Activated CD8-positive, alpha-beta memory T cell treated with anti-CD3 and anti-CD28 coated beads for 4 hours (primary cell): ENCODE data around the gene DLG2.

Experiments
- DNase-seq, 2 donors: peaks; one replicate each; pipeline ENCODE4 v3.0.0-alpha.2; 2020; ENCODE audit warnings: low read depth in 2 of 2

The DLG2 gene

DNA sequence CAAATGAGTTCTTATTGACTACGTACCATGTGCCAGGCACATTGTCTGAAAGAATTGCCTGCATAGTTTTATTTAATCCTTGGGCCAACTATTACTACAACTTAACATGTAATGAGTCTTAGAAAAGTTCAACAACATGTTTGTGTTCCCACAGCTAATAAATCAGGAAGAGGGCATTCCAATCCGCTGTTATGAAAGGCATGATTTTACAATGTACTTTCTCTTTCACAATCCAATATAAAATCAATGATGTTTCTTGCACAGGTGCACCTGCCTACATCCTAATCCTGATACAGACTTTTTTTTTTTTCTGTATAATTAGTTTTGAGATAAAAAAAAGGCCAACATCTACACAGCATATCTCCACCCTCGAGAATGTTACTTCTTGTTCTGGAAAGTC lies 1612.6 kb downstream of the DLG2 start:
- DNase-seq: no peak

DNA sequence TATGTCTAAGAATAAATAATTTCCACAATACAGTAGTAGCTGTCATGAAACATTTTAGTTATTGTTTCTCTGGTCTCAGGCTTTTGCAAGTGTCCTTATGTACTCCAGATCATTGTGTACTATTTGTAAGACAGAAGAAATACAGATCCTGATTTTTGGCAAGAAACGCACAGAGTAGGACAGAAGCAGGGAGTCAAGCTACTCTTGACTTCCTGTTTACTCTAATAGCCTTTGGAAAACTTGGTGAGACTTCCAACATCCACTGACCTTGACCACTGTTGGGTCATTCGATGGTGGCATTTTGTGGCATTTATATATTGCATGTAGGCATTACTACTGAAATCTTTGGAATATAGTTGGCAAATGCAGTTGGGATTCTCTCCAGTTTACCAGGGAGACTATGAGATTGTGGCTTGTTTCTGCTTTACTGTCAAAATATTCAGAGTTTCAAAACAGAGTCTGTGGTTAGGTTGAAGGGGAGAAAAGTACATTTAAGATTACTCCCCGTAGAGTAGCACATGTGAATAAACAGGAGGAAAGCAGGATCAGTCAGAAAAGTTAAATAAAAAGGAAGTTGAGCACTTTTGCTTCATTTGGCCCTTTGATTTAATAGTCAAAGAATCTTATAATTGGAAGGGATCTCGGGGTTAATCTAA lies 1614.8 kb downstream of the DLG2 start:
- no peak for DNase-seq

DNA sequence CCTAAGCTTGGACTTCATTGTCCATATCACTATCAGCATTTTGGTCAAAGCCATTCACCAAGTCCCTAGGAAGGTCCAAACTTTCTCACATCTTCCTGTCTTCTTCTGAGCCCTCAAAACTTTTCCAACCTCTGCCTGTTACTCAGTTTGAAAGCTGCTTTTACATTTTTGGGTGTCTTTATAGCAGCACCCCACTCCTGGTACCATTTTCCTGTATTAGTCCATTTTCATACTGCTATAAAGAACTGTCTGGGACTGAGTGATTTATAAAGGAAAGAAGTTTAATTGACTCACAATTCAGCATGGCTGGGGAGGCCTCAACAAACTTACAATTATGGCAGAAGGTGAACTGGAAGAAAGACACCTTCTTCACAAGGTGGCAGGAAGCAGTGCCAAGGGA lies 1624.0 kb downstream of the DLG2 start:
- DNase-seq: no peak

DNA sequence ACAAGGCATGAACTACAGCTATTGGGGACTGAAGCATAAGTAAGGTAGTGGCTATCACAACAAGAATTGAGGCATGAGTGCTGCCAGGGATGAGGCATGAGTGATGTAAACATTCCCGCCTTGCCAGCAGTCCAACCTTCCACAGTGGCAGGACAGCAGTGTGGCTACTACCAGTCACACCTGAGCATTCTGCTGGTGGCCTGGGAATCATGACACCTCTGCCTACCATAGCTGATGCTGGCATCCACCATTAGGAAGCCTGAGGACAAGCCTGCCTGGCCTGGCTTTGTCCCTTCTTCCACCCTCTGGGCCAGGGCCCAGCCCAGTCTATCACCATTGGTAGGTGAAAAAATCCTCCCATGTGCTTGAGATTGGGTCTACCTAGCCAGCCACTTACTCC lies 1628.2 kb downstream of the DLG2 start:
- DNase-seq: no peak

DNA sequence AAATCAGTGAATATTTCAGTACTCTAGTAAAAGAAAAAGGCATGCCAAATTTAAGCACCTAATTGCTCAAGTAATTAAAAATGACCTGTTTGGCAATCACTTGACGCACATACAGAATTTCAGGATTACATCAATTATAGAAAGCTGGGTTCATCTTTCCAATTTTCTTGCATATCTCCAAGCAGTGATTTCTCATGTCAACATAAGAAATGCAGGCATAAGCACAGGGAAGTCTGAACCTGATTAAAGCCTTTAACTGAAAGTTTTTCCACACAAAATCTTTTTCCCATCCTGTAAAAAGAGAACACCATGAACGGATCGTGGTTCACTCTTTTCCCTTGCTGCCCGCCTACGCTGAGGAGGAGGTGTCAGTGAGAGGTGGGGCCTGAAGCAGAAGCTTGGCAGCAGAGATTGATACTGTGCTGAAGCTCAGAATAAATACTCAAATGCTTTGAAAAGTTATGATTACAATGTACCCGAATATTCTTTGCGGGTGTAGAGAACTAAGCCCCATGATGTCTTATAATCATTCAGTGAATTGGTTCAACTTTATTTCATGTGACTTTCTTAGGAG lies 1636.9 kb downstream of the DLG2 start:
- DNase-seq: no peak

DNA sequence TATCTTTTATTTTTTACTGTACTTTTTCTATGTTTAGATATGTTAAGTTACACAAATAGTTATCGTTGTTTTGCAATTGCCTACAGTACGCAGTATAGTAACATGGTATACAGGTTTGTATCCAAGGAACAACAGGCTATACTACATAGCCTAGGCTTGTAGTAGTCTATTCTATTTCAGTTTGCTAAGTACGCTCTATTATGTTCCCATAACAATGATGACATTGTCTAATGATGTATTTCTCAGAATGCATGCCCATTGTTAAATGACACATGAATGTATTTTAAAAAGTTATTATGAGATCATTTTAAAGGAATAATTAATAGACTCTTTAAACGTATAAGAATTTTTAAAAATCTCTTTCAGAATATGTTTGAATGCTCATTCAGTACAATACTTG lies 1644.3 kb downstream of the DLG2 start:
- DNase-seq: no peak

DNA sequence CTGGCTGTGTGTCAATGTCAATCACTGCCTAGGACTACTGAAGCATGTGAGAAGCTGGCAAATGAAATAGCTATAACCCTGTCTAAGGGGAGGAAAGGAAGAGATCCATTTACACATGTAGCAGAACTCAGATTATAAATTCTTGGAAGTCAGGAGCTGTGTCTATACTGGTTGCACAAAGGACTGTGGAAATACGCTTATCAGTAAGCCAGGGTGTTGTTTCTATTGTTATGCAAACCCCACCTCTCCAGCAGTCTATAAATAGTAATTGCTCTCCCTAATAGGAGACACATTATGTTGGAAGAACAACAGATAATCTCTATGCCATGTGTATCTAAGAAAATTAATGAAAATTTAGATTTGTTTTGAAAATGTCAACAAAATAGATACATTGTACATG lies 1647.6 kb downstream of the DLG2 start:
- DNase-seq: no peak

DNA sequence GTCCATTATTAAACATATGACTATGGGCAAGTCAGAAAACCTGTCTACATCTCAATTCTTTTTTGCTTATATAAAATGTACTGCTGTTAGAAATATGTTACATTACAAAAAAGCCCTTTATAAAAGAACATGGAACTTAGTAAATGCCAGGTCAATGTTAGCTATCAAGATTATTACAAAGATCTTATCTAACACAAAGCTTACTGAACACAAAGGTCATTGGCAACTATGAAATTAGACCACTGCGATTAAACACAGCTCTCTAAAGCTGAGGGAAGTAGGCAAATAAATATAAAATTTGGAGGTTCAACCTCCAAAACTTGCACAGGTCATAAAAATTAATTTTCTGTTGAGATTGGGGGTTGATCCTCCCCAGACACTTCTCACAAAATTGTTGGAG lies 1648.2 kb downstream of the DLG2 start:
- no peak for DNase-seq

DNA sequence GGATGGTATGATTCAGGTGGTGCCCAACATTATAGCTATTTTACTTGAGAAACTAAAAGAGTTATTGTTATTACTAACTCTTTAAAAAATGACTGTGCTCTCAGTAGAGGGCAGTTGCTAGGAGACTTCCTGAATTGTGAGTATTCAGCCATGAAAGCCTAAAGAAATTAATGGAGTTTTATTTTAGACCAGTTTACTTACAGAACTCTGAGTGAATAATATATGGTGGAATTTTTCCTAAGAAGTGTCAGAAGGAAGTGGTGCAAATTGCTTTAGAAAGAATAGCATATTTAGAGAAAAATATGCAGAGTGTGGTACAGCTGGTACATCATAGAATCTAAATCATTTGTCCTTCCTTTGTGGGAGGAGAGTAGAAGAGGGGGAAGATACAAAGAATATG lies 1651.1 kb downstream of the DLG2 start:
- no peak for DNase-seq

DNA sequence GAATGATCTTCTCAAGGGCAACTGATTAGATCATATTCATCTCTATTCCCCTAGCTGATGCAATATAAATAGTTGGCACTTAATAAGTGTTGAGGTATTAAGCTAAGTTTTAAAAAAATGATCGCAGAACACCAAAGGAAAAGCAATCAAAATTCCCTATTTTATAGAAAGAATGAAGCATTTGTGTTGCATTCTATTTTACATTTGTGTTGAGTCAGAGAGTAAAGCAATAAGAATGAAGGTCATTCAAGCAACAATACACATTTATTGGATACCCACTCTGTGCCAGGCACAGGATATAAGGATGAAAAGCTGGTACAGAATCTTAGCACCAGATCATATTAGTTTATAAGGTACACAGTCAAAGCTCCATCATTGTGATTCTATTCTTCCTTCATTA lies 1654.6 kb downstream of the DLG2 start:
- DNase-seq: no peak

DNA sequence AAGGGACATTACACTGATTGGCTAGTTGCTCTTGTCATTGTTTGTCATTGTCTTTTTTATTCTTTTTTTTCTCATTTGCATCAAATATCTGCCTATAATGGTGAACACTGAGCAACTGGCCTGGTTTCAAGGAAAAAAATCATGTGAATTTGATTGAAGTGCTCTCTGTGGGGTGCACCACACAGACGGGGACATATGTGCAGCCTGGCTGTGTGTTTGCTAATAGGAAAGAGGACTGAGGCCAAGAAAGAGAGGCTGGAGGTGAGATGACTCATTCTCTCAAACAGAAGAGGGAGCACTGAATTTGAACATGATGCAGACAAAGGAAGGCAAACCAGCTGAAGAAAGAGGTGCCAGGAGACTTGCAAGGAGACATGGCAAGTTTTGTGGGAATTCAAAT lies 1656.1 kb downstream of the DLG2 start:
- no peak for DNase-seq

DNA sequence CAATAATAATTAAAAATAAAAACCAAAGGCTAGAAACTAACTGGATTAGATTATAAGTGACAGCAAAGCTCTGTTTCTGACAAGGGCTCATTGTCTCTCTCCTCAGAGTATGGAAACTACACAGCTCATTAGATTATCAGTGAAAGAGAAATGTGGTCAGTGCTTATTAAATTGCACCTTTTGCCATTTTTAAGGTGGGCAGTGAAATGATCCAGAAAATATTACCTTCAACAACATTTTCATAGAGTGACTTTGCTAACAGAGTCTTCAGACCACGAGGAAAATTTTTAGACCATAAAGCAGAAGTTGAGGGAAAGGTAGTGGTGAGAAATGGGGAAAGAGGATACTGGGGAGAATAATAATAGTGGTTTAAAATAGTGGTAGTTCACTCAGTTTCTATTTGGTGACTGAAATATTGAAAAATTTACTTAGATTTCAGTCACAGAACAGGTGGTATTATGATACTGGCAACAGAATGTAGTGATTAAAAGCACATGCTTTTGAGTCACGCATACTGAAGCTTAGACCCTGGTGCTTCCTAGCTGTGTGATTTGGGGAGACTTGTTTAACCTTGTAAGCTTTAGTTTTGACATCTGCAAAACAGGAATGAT lies 1657.0 kb downstream of the DLG2 start:
- no peak for DNase-seq

DNA sequence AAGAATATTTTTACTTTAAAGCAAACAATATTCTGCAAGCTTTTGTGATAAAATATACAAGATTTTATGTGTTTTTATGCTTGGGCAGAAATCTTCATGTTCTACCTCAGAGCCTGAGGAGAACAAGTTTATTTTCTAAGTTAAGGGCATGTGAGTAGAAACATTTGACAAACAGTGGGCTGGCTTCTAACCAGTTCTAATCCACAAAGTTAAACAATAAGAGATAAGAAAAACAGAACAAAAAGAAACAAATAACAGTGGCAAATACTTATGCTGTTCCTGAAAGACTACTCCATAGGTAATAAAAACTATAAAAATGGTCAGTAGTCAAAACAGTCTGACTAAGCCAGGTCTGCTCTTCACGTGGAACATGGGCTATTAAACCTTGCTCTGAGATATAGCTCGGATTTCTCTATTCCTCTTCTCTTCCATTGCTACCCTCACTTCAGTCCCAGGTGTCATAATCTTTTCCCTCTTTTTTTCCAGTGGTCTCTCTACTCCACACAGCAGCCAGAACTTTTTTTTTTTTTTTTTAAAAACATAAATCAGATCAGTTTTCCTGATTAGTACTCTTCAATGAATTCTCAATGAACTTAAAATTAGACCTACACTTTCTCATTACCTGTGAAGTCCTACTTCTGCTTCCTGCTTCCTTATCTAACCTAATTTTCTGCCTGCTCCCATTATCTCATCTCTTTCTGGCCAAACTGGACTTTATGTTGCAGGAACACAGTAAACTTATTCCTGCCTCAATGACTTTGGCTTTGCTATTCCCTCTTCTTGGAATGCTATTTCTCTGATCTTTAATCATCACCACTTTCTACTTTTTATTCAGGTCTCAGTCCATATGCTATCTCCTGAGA lies 1669.9 kb downstream of the DLG2 start:
- no peak for DNase-seq

DNA sequence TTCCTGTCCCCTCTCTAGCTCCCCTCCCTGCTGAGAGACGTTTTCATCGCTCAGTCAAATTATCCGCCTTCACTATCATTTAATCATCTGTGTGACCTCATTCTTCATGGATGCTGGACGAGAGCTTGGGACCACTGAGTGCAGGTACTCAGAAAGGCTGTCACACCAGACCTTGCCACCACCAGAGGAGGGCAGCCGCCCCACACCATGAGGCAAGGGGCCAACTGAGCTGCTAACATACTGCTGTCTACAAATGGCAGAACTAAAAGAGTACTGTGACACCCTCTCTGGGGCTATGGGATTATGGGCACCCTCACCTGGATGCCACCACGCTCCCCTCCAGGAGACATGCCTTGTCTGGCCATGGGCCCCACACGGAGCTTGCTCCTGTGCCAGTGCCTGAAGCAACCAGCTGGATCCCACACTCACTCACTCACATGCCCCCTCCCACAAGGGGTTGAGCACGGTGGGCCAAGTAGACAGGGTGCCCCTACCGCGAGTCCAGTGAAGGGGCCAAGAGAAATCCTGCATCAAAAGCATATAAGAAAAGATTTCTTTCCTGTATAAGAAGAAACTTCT lies 1670.9 kb downstream of the DLG2 start:
- no peak for DNase-seq

DNA sequence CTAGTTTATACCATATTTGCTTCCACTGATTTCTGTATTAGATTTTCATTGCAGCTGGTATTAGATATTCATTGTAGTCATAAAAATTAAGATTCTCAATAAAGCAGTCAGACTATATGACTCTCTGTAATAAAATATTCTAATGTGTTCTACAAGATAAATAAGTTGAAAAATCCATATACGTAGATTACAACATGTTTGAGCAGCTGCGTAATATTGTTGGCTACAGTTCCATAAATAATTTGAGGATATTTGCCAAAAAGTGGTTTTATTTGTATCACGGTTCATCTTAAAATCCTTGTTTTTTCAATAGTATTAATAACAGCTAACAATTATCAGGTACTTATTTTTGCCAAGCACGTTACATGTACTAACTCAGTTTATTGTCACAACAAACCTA lies 1672.4 kb downstream of the DLG2 start:
- DNase-seq: no peak

DNA sequence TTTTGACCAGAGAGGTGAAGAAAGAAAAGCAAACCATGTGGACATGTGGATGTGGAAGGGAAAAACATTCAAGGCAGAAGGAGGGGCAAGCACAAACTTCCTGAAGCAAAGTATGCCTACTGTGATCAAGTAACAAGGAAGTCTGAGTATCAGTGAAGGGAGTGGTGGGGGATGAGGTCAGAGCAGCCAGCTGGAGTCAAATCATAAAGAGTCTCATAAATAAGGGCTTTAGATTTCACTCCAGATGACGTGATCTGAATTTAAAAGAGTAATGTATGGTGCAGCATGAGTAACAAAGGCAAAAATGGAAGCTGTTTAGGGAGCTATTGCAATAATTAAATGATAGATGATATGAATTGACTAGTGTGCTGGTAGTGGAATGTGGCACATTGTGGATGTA lies 1675.6 kb downstream of the DLG2 start:
- no peak for DNase-seq

DNA sequence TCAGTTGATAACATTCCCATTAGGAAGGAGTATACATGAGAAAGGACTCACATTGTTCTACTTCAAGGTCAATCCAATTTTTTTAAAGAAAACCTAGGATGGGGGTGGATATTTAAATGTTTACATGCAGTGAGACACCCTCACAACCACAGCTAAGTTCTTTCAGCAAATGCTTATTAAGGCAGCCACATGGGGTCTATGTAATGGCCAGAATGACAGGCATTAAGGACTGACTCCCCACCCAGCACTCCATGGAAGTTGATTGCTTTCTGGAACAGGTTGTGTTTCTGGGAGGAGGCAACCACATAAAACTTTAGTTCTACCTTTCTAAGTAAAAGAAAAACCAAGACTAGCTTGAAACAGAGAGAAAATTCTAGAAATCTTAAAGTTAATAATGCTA lies 1678.9 kb downstream of the DLG2 start:
- no peak for DNase-seq

DNA sequence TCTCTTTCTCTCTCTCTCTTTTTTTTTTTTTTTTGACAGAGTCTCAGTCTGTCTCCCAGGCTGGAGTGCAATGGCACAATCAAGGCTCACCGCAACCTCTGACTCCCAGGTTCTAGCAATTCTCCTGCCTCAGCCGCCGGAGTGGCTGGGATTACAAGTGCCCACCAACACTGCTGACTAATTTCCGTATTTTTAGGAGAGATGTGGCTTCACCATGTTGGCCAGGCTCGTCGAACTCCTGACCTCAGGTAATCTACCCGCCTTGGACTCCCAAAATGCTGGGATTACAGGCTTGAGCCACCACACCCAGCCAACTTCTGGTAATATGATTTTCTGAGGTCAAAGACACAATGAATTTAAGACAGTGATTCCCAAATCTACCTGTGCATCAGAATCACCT lies 1681.2 kb downstream of the DLG2 start:
- DNase-seq: no peak

DNA sequence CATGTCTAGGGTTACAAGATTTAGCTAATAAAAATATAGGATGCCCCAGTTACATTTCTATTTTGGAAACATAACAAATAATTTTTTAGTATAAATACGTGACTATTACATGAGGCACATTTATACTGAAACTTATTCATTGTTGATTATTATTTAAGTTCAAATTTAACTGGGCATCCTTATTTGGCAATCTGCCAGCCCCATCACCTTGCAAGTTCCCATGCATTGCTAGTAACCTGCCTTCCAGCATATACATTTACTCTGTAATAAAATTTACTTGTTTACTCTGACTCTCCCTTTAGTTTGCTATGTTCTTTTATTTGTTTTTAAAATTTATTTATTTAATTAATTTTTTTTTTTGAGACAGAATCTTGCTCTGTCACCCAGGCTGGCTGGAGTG lies 1686.1 kb downstream of the DLG2 start:
- DNase-seq: no peak

DNA sequence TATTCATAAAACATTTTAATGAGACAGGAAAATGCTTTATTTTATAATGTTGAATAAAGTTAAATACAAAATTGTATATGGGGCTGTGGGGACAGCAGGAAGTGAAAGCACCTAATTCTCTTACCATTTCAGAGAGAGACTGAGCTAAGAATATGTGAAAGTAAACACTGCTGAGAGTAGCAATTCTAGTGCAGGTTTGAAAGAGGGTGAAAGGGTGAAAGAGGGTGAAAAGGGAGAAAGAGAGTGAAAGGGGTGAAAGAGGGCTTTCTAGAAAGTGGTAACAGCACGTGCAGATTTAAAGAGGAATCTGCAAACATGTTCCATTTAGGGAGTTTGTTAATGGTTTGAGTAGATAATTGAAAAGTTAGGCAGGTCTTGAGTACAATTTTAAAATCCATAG lies 1689.0 kb downstream of the DLG2 start:
- no peak for DNase-seq

DNA sequence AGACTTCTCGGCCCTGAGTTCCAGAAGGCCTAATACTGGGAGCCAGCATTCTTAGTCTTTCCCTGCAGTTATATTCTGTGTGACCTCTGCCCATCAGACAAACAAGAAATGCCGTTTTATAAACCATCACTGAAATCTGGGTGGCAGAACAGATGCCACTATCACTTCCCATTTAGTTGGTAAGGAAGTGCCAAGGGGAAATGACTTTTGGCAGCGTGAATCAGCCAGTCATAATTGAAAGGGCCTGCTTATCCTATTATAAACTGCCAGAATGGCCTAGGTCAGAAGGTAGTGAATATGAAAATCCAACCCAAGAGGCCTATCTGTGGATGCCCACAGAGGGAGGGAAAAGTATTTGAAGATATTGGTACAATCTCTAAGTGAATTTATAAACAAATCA lies 1694.1 kb downstream of the DLG2 start:
- DNase-seq: no peak

DNA sequence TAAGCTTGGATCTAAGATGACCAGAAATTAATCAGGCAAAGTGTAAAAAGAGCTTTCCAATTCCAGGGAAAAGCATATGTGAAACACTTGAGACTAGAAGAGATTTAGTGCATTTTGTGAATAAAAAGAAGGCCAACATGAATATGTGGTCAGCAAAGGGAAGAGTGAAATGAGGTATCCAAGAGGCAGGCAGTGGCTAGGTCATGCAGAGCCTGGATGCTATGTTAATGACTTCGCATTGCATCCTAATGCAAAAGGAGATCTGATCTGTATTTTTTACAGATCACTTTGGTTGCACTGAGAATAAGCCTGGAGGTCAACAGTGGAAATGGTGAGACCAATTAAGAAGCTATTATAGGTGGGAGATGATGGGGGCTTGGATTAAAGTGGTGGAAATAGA lies 1699.7 kb downstream of the DLG2 start:
- DNase-seq: no peak
